GM21723 (cell line): Measurements from ENCODE around the gene HDAC1.
"Not testable (repeated sequence)": the region's sequence is repeated elsewhere in the genome, so short reads cannot be mapped to it uniquely, and the experiment has no call there.

Experiments used
- ATAC-seq: cut with Tn5 transposase; IDR thresholded peaks from one replicate; pipeline ENCODE4 v1.9.1; 2021; ENCODE audit warnings: mild to moderate bottlenecking, moderate library complexity; ENCODE audit not compliant: unreplicated experiment

The HDAC1 gene

GRCh38 chr1:32291708-32292538 lies at the start of gene HDAC1:
TSS of gene HDAC1 (plus strand) at chr1:32292083. CDS start at chr1:32292170, 87 bp downstream.
- peak; percentile 90 for ATAC-seq

GRCh38 chr1:32242341-32242851 lies 49.5 kb upstream of the HDAC1 start:
- ATAC-seq, result no peak

GRCh38 chr1:32246888-32247273 lies 45.0 kb upstream of the HDAC1 start, which contains the start of gene FAM167B:
TSS of gene FAM167B (plus strand) at chr1:32247222. CDS start at chr1:32247422, 200 bp downstream.
- ATAC-seq, result no peak

GRCh38 chr1:32247452-32247851 lies 44.4 kb upstream of the HDAC1 start:
- ATAC-seq, result no peak

GRCh38 chr1:32247983-32248889 lies 43.6 kb upstream of the HDAC1 start:
- ATAC-seq, result no peak

GRCh38 chr1:32249831-32250525 lies 41.9 kb upstream of the HDAC1 start:
- ATAC-seq, result peak; percentile 52

GRCh38 chr1:32250893-32251716 lies 40.8 kb upstream of the HDAC1 start, which contains the start of gene LCK:
TSS of gene LCK (plus strand) at chr1:32251265. CDS start at chr1:32274330, 23,065 bp downstream.
- ATAC-seq, result no peak

- no peak for ATAC-seq
Measured at GRCh38 chr1:32255072-32256071, 36.5 kb upstream of the HDAC1 start.

- no peak for ATAC-seq
Measured at GRCh38 chr1:32256473-32257226, 35.2 kb upstream of the HDAC1 start.

- ATAC-seq, result no peak
Measured at GRCh38 chr1:32257227-32257508, 34.7 kb upstream of the HDAC1 start.

GRCh38 chr1:32263236-32263593 lies 28.7 kb upstream of the HDAC1 start:
- ATAC-seq, result not testable (repeated sequence)

GRCh38 chr1:32263744-32264143 lies 28.1 kb upstream of the HDAC1 start:
- no peak for ATAC-seq

- ATAC-seq, result no peak
Measured at GRCh38 chr1:32265846-32266245, 26.0 kb upstream of the HDAC1 start.

- ATAC-seq, result no peak
Measured at GRCh38 chr1:32266921-32267591, 24.8 kb upstream of the HDAC1 start.

- ATAC-seq, result no peak
Measured at GRCh38 chr1:32269744-32270143, 22.1 kb upstream of the HDAC1 start.

- no peak for ATAC-seq
Measured at GRCh38 chr1:32272557-32273390, 19.1 kb upstream of the HDAC1 start.
